ENCODE results near the gene MAN2A1. TPM values are rescaled to one million over a fixed set of nuclear protein-coding genes. Genes with fewer than 3 reads are reported as not detected.

The MAN2A1 gene
- total RNA-seq, 1 experiment from 2014 or later, result 86.6 TPM

DNA sequence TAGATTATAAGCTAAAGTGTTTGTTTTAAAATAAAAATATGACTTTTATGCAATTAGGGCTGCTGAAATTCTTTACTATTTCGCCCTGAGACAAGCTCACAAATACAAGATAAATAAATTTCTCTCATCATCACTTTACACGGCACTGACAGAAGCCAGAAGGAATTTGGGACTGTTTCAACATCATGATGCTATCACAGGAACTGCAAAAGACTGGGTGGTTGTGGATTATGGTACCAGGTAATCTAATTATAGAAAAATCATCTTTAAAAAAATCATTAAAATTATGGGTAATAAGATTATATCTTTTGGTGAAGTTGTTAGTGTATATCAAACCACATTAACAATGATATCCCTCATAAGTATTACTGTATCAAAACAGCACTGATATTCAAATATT, 95.0 kb downstream of the MAN2A1 start (continued):
- TF ChIP-seq, protein P1, sequence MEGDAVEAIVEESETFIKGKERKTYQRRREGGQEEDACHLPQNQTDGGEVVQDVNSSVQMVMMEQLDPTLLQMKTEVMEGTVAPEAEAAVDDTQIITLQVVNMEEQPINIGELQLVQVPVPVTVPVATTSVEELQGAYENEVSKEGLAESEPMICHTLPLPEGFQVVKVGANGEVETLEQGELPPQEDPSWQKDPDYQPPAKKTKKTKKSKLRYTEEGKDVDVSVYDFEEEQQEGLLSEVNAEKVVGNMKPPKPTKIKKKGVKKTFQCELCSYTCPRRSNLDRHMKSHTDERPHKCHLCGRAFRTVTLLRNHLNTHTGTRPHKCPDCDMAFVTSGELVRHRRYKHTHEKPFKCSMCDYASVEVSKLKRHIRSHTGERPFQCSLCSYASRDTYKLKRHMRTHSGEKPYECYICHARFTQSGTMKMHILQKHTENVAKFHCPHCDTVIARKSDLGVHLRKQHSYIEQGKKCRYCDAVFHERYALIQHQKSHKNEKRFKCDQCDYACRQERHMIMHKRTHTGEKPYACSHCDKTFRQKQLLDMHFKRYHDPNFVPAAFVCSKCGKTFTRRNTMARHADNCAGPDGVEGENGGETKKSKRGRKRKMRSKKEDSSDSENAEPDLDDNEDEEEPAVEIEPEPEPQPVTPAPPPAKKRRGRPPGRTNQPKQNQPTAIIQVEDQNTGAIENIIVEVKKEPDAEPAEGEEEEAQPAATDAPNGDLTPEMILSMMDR (IDR thresholded peaks at IDR 0.05), result no peak
- TF ChIP-seq TEAD4 (CRISPR knock-in tag; IDR thresholded peaks at IDR 0.05) (no peak), ZNF317 (CRISPR knock-in tag; IDR thresholded peaks at IDR 0.05; ENCODE audit: borderline replicate concordance, low read depth) (no peak), GTF2I (CRISPR knock-in tag; conservative IDR thresholded peaks at IDR 0.05) (no peak), EMX1 (CRISPR knock-in tag; IDR thresholded peaks at IDR 0.05) (no peak), MYBL2 (CRISPR knock-in tag; IDR thresholded peaks at IDR 0.05) (no peak)
- TF ChIP-seq, protein P2, sequence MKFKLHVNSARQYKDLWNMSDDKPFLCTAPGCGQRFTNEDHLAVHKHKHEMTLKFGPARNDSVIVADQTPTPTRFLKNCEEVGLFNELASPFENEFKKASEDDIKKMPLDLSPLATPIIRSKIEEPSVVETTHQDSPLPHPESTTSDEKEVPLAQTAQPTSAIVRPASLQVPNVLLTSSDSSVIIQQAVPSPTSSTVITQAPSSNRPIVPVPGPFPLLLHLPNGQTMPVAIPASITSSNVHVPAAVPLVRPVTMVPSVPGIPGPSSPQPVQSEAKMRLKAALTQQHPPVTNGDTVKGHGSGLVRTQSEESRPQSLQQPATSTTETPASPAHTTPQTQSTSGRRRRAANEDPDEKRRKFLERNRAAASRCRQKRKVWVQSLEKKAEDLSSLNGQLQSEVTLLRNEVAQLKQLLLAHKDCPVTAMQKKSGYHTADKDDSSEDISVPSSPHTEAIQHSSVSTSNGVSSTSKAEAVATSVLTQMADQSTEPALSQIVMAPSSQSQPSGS (CRISPR knock-in tag; IDR thresholded peaks at IDR 0.05; ENCODE audit: borderline replicate concordance, low read depth), result no peak
- TF ChIP-seq, protein P3, sequence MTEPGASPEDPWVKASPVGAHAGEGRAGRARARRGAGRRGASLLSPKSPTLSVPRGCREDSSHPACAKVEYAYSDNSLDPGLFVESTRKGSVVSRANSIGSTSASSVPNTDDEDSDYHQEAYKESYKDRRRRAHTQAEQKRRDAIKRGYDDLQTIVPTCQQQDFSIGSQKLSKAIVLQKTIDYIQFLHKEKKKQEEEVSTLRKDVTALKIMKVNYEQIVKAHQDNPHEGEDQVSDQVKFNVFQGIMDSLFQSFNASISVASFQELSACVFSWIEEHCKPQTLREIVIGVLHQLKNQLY (CRISPR knock-in tag; IDR thresholded peaks at IDR 0.05), result no peak

DNA sequence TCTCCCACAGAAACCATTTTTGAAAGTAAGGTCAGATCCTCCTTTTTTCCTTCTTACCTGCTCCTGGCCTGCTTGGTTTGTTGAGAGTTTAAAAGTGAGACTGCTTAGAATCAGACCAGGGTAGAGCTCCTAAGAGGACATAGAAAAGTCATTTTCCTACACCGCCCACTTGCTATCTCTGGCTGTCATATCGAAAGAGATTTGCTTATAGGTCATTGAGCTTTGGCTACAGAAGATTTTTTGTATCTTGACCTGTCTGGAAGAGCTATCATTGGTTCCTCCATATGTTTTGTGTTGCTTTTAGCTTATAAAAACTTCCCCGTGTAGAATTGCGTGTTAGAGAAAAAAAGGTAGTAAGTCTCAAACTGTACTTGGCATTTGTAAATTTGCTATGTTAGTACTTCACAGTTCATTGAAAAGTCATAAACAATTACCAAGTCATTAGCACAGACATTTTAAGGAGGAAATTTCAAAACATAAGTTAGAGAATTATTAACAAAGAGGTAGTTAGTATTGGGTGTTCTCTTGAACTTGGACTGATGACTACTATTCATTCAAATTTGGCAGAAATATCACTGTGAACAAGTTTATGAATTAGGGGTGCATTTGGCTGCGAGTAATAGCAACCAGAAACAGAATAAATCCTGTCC, 96.6 kb downstream of the MAN2A1 start:
- POLR2A ChIA-PET, result no interaction called here
- H3K4me1 Mint-ChIP-seq, result no peaks in the 10 kb centered on the region
- CTCF ChIA-PET, result no interaction called here
- peaks cover 44% of the 10 kb centered on the region for H3K36me3 Mint-ChIP-seq
- no peak overlapping the region for H3K4me3 Mint-ChIP-seq
- no peak for TF ChIP-seq GRHL2 (CRISPR knock-in tag; IDR thresholded peaks at IDR 0.05; ENCODE audit: insufficient replicate concordance, severe bottlenecking)
- TF ChIP-seq KAT7 (CRISPR knock-in tag; IDR thresholded peaks at IDR 0.05; ENCODE audit: borderline replicate concordance), result no peak
- TF ChIP-seq, protein P4, sequence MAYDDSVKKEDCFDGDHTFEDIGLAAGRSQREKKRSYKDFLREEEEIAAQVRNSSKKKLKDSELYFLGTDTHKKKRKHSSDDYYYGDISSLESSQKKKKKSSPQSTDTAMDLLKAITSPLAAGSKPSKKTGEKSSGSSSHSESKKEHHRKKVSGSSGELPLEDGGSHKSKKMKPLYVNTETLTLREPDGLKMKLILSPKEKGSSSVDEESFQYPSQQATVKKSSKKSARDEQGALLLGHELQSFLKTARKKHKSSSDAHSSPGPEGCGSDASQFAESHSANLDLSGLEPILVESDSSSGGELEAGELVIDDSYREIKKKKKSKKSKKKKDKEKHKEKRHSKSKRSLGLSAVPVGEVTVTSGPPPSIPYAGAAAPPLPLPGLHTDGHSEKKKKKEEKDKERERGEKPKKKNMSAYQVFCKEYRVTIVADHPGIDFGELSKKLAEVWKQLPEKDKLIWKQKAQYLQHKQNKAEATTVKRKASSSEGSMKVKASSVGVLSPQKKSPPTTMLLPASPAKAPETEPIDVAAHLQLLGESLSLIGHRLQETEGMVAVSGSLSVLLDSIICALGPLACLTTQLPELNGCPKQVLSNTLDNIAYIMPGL (CRISPR knock-in tag; IDR thresholded peaks at IDR 0.05), result no peak
- TF ChIP-seq, protein P5, sequence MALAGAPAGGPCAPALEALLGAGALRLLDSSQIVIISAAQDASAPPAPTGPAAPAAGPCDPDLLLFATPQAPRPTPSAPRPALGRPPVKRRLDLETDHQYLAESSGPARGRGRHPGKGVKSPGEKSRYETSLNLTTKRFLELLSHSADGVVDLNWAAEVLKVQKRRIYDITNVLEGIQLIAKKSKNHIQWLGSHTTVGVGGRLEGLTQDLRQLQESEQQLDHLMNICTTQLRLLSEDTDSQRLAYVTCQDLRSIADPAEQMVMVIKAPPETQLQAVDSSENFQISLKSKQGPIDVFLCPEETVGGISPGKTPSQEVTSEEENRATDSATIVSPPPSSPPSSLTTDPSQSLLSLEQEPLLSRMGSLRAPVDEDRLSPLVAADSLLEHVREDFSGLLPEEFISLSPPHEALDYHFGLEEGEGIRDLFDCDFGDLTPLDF (CRISPR knock-in tag; IDR thresholded peaks at IDR 0.05), result no peak
- TF ChIP-seq, protein P2 (CRISPR knock-in tag; IDR thresholded peaks at IDR 0.05; ENCODE audit: borderline replicate concordance, low read depth), result no peak
- no peak for TF ChIP-seq TEAD4 (CRISPR knock-in tag; IDR thresholded peaks at IDR 0.05)
- TF ChIP-seq, protein P6, sequence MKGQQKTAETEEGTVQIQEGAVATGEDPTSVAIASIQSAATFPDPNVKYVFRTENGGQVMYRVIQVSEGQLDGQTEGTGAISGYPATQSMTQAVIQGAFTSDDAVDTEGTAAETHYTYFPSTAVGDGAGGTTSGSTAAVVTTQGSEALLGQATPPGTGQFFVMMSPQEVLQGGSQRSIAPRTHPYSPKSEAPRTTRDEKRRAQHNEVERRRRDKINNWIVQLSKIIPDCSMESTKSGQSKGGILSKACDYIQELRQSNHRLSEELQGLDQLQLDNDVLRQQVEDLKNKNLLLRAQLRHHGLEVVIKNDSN (CRISPR knock-in tag; IDR thresholded peaks at IDR 0.05), result no peak
- TF ChIP-seq, protein P7, sequence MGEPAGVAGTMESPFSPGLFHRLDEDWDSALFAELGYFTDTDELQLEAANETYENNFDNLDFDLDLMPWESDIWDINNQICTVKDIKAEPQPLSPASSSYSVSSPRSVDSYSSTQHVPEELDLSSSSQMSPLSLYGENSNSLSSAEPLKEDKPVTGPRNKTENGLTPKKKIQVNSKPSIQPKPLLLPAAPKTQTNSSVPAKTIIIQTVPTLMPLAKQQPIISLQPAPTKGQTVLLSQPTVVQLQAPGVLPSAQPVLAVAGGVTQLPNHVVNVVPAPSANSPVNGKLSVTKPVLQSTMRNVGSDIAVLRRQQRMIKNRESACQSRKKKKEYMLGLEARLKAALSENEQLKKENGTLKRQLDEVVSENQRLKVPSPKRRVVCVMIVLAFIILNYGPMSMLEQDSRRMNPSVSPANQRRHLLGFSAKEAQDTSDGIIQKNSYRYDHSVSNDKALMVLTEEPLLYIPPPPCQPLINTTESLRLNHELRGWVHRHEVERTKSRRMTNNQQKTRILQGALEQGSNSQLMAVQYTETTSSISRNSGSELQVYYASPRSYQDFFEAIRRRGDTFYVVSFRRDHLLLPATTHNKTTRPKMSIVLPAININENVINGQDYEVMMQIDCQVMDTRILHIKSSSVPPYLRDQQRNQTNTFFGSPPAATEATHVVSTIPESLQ (CRISPR knock-in tag; IDR thresholded peaks at IDR 0.05), result no peak
- TF ChIP-seq ZNF671 (CRISPR knock-in tag; IDR thresholded peaks at IDR 0.05), result no peak
- TF ChIP-seq, protein P8, sequence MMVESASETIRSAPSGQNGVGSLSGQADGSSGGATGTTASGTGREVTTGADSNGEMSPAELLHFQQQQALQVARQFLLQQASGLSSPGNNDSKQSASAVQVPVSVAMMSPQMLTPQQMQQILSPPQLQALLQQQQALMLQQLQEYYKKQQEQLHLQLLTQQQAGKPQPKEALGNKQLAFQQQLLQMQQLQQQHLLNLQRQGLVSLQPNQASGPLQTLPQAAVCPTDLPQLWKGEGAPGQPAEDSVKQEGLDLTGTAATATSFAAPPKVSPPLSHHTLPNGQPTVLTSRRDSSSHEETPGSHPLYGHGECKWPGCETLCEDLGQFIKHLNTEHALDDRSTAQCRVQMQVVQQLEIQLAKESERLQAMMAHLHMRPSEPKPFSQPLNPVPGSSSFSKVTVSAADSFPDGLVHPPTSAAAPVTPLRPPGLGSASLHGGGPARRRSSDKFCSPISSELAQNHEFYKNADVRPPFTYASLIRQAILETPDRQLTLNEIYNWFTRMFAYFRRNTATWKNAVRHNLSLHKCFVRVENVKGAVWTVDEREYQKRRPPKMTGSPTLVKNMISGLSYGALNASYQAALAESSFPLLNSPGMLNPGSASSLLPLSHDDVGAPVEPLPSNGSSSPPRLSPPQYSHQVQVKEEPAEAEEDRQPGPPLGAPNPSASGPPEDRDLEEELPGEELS (CRISPR knock-in tag; IDR thresholded peaks at IDR 0.05), result no peak
- H3K27ac Mint-ChIP-seq, result no peak overlapping the region; the same call in 1 of the 2 replicates
- H3K9me3 Mint-ChIP-seq, result peaks cover 9% of the 10 kb centered on the region
- no peak for ATAC-seq
- DNase-seq (ENCODE audit: low spot score), result no peak
- no peaks in the 10 kb centered on the region for H3K27me3 Mint-ChIP-seq (ENCODE audit: low read depth)

All from WTC11 (cell line).